DMS153 (cell line): ENCODE measurements around the gene AMBP.
"Not testable (repeated sequence)": the region's sequence is repeated elsewhere in the genome, so short reads cannot be mapped to it uniquely, and the experiment has no call there.

Source experiments
- DNase-seq: peaks from one replicate; lab custom pipeline; 2025; lab: John Stamatoyannopoulos, UW

Gene AMBP

GRCh38 chr9:114091711-114092110 is 13.6 kb upstream of the AMBP start:
- no peak for DNase-seq

GRCh38 chr9:114090798-114091197 is 12.7 kb upstream of the AMBP start:
- no peak for DNase-seq

DNA sequence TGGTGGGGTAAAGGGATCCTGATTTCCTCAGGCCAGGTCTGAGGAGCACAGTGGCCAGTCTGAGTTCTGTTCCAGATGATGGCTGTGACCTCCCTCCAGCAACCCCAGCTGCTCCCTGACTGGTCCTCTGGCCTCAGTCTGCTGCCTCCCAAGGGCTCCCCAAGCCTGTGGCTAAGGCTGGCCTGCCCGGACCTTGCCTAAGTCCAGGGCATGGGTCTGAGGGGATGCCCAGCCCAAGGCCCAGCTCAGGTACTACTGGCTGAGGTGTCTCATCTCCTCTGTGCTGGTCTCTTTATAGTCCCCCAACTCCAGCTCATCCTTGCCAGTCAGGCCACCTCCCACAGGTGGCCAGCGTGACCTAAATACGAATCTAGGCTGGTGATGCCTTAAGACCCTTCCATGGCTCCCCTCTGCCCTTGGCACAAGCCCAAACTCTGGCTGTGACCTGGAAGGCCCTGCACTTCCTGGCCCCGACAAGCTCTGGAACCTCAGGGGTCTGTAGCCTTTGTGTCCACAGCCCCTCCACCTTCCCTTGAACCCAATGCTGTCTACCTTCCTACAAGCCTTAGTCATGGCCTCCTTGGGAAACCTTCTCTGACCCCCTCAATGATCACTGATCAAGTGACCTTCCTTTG is 11.2 kb upstream of the AMBP start:
- no peak for DNase-seq

DNA sequence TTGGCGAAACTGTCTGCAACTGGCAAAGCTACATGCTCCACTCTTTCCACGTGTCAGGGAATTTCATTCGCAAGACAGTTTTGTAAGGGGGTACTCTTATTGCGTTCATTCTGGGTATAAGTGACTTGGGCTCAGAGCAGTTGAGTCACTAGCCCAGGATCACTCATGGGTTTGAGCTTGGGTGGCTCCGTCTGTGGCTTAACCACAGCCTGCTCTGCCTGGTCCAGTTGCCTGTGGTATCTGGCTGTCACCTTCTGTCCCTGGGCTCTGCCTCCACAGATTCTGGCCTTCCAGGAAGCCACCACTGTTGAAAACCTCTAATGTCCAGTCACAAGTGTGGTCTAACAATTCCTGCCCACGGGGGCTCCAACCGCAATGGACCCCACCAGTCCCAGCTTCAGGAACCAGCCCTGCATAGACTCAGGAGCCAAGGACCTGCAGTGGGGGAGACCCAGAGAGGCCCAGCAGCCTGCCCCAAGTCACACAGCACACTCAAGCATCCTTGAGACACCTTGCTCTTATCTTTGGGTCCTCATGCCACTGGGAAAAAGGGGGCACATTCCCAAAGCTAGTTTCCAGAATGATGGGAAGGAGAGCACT is 10.6 kb upstream of the AMBP start:
- DNase-seq = no peak

DNA sequence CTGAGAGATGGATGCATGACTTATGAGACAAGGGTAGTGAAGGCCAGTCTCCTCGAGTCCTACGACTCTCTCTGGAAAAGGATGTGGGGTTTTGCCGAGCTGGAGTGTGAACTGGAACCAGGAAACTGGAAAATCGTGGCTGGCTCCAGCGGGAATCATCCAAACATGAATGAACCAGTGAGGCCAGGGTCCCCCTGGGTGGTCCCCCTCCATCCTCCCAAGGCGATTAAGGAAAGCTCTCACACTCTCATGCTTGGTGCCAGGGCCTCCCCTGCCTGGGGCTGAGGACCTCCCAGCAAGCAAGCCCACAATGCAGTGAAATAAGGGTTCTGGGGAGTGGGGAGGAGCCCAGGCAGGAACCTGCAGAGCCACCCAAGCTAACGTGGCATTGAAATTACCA is 9.6 kb upstream of the AMBP start:
- DNase-seq = no peak

DNA sequence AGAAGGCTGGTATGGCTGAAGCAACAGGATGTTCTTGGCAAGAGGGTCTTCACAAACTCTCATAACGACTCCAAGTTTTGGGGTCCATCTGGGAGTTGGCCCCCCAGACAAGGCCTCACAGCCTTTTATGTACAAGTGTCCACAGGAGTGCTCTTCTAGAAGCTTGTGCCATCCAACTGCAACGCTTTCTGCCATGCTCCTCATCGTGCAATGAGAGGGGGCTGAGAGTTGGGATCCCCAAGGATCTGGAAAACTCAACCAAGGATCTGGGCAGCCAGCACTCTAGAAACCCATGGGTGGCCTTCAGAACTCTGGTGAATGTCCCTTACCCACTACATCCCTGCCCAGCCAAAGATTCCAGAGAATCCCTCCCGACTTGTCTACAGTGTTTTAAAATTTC is 8.5 kb upstream of the AMBP start:
- DNase-seq = no peak

- DNase-seq = no peak
Measured at GRCh38 chr9:114086009-114086408, 7.9 kb upstream of the AMBP start.

DNA sequence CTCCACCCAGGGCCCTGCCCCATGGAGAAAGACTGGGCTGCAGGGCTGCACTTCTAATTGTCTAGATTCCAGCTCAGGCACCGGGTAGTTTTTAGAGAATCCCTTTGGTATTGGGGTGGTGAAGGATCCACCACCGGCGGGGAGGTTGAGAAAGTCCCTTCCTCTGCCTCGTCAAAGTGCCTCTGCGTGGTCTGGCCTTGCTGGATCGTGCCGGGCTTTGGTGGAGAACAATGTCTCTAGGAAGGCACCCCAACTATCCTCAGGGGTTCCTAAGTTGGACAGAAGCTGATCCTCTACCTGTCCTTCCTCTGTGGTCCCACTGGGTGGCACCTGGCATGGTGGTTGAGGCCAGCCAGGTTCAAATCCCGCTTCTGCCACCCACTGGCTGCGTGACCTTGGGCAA is 7.3 kb upstream of the AMBP start:
- no peak for DNase-seq

GRCh38 chr9:114084282-114085073 is 6.4 kb upstream of the AMBP start:
- DNase-seq = no peak

DNA sequence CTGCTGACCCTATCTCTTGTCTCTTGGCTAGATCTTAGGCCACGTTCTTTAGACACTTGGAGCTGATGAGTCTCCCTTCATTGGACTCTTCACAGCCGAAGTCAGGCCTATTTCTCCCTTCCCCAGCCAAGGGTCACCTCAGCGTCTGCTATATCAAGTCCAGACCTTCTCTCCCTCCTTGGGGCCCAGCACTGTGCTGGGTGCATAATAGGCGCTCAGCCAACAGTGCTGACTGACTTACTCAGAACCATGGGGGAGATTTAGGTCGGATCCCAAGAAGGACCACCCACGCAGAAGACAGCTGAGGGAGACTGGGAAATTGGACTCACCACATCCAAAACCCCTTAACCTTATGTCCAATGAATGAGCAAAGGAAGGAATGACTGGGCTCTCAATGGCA is 5.6 kb upstream of the AMBP start:
- DNase-seq = no peak

DNA sequence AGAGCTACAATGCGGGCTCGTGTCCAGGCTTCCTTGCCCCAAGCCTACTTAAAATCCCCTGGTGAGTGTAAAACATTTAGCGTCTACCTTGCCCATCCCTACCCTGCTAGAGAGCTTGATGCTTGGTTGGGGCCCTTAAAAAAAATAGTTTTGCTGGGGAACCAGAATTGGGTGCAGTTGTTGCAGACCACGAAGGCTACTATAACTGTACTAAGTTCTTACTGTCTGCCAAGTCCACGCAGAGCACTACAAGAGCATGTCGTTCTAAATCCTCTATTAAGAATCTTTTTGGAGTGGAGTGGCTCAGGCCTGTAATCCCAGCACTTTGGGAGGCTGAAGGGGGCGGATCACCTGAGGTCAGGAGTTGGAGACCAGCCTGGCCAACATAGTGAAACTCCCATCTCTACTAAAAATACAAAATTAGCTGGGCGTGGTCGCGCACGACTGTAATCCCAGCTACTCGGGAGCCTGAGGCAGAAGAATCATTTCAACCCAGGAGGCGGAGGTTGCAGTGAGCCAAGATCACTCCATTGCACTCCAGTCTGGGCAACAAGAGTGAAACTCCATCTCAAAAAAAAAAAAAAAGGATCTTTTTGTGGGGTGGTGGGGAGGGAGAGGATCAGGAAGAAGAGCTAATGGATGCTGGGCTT is 4.8 kb upstream of the AMBP start:
- DNase-seq = not testable (repeated sequence)

DNA sequence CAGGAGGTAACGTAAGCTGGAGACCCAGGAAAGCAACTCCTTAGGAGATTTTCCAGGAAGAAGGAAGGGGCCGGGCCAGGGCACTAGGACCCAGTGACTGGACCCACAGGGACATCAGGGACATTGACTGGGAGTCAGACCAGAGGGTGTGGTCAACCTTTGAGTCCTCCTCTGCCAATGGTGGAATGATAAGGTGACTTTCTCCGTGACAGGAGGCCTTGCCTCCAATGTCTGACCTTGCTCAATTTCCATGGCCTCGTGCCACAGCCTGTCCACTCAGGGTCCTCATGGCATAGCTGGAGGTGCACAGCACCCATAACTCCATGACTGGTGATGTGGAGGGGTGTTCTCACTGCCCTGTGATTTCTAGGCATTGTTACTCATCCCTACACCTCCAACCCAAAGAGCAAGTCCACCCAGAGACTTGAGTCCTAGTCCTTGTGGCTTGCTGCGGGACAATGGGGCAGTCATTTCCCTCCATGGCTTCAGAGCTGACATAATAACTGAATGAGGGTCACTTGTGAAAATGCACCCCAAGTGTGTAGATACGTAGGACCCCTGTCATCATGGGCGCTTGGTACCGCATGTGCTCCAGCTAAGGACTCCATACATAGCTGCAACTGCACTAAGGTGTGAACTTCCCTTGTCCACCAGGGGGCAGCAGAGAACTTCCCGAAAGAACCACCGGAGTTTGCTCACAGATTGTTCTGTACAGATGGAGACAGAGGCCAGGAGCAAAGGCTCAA is 4.1 kb upstream of the AMBP start:
- peak; percentile 62 for DNase-seq

DNA sequence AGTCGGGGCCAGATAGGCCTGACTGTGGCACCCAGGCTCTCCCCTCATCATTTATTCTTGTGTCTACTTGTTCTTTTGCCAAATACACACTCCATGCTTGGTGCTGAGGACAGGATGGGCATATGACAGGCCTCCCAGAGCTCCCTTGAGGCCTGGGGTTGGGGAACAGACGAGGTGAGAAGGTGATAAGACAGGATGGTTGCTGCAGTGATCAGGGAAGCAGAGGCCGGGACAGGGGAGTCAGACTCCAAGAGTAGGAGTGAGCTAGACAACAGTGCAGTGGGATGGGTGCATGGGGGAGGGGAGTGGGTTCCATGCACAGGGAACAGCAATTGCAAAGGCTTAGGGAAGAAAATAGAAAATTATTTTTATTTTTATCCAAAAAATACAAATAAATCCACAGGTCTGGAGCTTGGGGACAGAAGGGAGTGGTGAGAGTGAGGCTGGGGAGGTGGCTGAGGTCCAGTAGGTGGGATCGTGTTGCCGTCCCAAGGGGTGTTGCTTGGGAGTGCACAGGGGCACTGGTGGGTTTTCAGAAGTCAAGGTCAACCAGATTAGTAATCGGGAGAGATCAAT is 3.4 kb upstream of the AMBP start:
- no peak for DNase-seq

GRCh38 chr9:114080773-114081440 is 2.8 kb upstream of the AMBP start:
- no peak for DNase-seq

DNA sequence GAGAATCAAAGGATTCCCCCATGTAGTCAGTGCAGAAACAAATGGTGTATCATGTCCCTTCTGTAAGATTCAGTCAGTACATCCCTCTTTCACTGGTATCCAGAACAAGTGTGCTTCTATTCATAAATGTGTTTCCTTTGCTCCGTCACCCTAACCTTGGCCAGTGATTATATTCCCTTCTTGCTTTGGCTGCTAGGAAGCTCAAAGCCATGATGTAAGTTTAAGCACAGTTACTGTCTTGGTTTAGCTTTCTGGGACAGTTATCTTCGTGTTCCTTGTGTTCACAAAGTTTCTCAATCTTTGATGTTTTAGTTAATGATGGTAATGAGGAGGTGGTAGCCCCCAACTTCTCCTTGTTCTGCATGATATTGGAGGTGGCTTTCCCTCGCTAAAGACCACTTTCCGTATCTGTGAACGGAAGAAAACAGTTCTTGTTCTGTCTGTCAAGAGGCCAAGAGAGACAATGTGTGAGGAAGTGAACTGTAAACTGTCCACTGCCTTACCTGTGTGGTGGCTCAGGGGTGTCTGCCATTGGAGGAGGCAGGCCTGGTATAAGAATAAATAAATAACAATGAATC is 2.2 kb upstream of the AMBP start:
- DNase-seq = no peak

DNA sequence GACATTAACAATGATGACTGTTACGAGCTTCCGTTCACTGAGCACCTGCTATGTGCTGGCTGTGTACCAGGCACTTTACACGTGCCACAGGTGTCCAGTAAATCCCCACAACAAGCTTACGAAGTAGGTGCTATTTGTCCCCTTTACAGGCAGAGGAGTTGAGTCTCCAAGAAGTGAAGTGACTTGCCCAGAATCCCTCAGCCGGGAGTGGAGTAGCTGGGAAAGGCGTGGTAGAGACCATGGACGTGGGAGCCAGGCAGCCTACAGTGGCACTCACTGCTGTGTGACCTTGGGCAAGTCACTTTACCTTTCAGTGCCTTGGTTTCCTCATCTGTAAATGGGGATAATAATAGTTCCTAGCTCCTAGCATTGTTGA is 669 bp upstream of the AMBP start:
- DNase-seq = no peak

GRCh38 chr9:114077162-114077837 is 800 bp downstream of the AMBP start:
- DNase-seq = no peak

GRCh38 chr9:114076237-114077161 is 1.6 kb downstream of the AMBP start:
- DNase-seq = no peak

GRCh38 chr9:114075602-114076001 is 2.5 kb downstream of the AMBP start:
- DNase-seq = no peak
